K562 (cell line): ENCODE results near the gene CEP85L. TPM values are rescaled to one million over a fixed set of nuclear protein-coding genes. Genes with fewer than 3 reads are reported as not detected.
A peak's percentile ranks its signal among the peaks of the same experiment; 100 is the strongest.

ENCODE experiments used
- ATAC-seq: fragments of 200-7000 bp; cut with Tn5 transposase; 3 replicates; pipeline ENCODE4 v1.9.1; 2020; ENCODE audit warnings: moderate library complexity
- BruUV-seq: library from RNA; stranded (reverse); fragments of 400-500 nt; replicated peaks from 2 replicates; lab custom pipeline; 2021; lab: Mats Ljungman, UMichigan
- CTCF ChIA-PET: fragments of 300-600 bp; formaldehyde crosslinking; extraction: SDS; loops from one replicate; lab custom pipeline; 2021; ENCODE audit warnings: low intra/inter-chr PET ratio; lab: Yijun Ruan, JAX
- POLR2A ChIA-PET: fragments of 300-600, 350-650 bp; sonication (Branson Sonifier 250); formaldehyde crosslinking; extraction: SDS; loops from one replicate; lab custom pipeline; 2021; ENCODE audit warnings: antibody characterized with exemption, inconsistent platforms; lab: Yijun Ruan, JAX
- DNase-seq, 4 experiments: peaks; one replicate each; pipeline versions ENCODE4 v3.0.0 to v3.0.0-alpha.2; 2011 to 2018; ENCODE audit warnings: low spot score in 3 of 4, mixed read lengths in 3 of 4; ENCODE audit errors: extremely low read depth in 1 of 4
- FAIRE-seq: peaks from 2 replicates; lab custom pipeline; 2011; peaks lifted over from hg19 to GRCh38; lab: Jason Lieb, UNC
- H2AFZ ChIP-seq: 2 replicates; pipeline ENCODE4 v1.6.0; 2011; ENCODE audit warnings: low read depth, low read length, control low read depth, inconsistent platforms
- H3K27ac ChIP-seq: fragments of 200-600 bp; 3 replicates; pipeline ENCODE4 v1.8.0; 2011; ENCODE audit warnings: low read depth, mild to moderate bottlenecking, control low read depth, inconsistent platforms, low read length, moderate library complexity, mixed read lengths; ENCODE audit errors: extremely low read depth
- H3K27me3 ChIP-seq, 2 experiments: fragments of 300-600 bp in 1 of 2; 2 replicates in 1 of 2; 3 replicates in 1 of 2; pipeline versions ENCODE4 v1.6.0 to v1.8.0; 2011; ENCODE audit warnings: inconsistent platforms in 2 of 2, low read length in 2 of 2, mild to moderate bottlenecking in 1 of 2, mixed read lengths in 1 of 2, moderate library complexity in 1 of 2; ENCODE audit not compliant: control insufficient read depth in 2 of 2, insufficient read depth in 2 of 2
- H3K36me3 ChIP-seq: fragments of 300-600 bp; 3 replicates; pipeline ENCODE4 v1.8.0; 2011; ENCODE audit warnings: mild to moderate bottlenecking, low read length, inconsistent platforms; ENCODE audit not compliant: control insufficient read depth, insufficient read depth
- H3K4me1 ChIP-seq, 2 experiments: fragments of 200-600 bp in 1 of 2; replicated peaks in 1 of 2; 2 replicates in 1 of 2; 3 replicates in 1 of 2; pipeline versions ENCODE4 v1.5.1 to v1.8.0; 2011; ENCODE audit warnings: inconsistent platforms in 2 of 2, low read length in 2 of 2, mild to moderate bottlenecking in 1 of 2, mixed read lengths in 1 of 2, moderate library complexity in 1 of 2; ENCODE audit not compliant: control insufficient read depth in 2 of 2, insufficient read depth in 2 of 2
- H3K4me2 ChIP-seq: 2 replicates; pipeline ENCODE4 v1.6.1; 2011; ENCODE audit warnings: low read length, control low read depth, inconsistent platforms, mixed read lengths; ENCODE audit not compliant: insufficient read depth
- H3K4me3 ChIP-seq: fragments of 200-600 bp; sonication (generic), shearing (Covaris generic); 2 replicates; pipeline ENCODE4 v1.5.1; 2016; ENCODE audit warnings: control low read depth, inconsistent platforms
- H3K79me2 ChIP-seq: fragments of 200-600 bp; 3 replicates; pipeline ENCODE4 v1.8.0; 2011; ENCODE audit warnings: low read length, inconsistent platforms; ENCODE audit not compliant: control insufficient read depth, insufficient read depth
- H3K9ac ChIP-seq, 2 experiments: 2 replicates each; pipeline versions ENCODE4 v1.6.0 to v1.6.1; 2011; ENCODE audit warnings: low read depth in 2 of 2, low read length in 2 of 2, control low read depth in 1 of 2, inconsistent platforms in 1 of 2, mild to moderate bottlenecking in 1 of 2, mixed read lengths in 1 of 2; ENCODE audit not compliant: insufficient read depth in 1 of 2
- H3K9me1 ChIP-seq: one replicate; pipeline ENCODE4 v1.6.0; 2011; ENCODE audit warnings: inconsistent platforms, mild to moderate bottlenecking, low read length, moderate library complexity; ENCODE audit not compliant: control insufficient read depth, insufficient read depth
- H3K9me3 ChIP-seq: replicated peaks from 2 replicates; pipeline ENCODE4 v1.5.1; 2011; ENCODE audit warnings: low read depth, low read length, inconsistent platforms; ENCODE audit not compliant: control insufficient read depth, insufficient read depth
- H4K20me1 ChIP-seq: replicated peaks from 2 replicates; pipeline ENCODE4 v1.6.1; 2011; ENCODE audit warnings: low read length, inconsistent platforms, mixed read lengths; ENCODE audit not compliant: control insufficient read depth, insufficient read depth
- EP400 ChIP-seq: fragments of 450-650 bp; IDR thresholded peaks from 2 replicates; pipeline ENCODE4 v1.6.1; 2017; ENCODE audit warnings: antibody characterized with exemption, mild to moderate bottlenecking, moderate library complexity
- EWSR1 ChIP-seq: fragments of 450-650 bp; IDR thresholded peaks from 2 replicates; pipeline ENCODE4 v1.6.1; 2018; ENCODE audit warnings: borderline replicate concordance, mild to moderate bottlenecking, low read depth, moderate library complexity; ENCODE audit not compliant: partially characterized antibody
- FOXM1 ChIP-seq, 2 experiments: fragments of 450-650 bp in 1 of 2; sonication (generic) in 1 of 2; formaldehyde crosslinking in 1 of 2; IDR thresholded peaks; 2 replicates each; pipeline versions ENCODE4 v1.6.1 to v1.9.0; 2017 to 2022; ENCODE audit warnings: low read depth in 2 of 2, mild to moderate bottlenecking in 2 of 2, missing genetic modification reagents in 1 of 2, moderate library complexity in 1 of 2
- GTF2A2 ChIP-seq: IDR thresholded peaks from 2 replicates; pipeline ENCODE4 v1.6.1; 2016; ENCODE audit warnings: mild to moderate bottlenecking, missing genetic modification characterization, missing compliant biosample characterization
- MEIS2 ChIP-seq: fragments of 450-650 bp; IDR thresholded peaks from 2 replicates; pipeline ENCODE4 v1.6.1; 2014; ENCODE audit warnings: mild to moderate bottlenecking; ENCODE audit not compliant: partially characterized antibody
- NCOA4 ChIP-seq: fragments of 450-650 bp; IDR thresholded peaks from 2 replicates; pipeline ENCODE4 v1.6.1; 2018; ENCODE audit warnings: mild to moderate bottlenecking; ENCODE audit not compliant: partially characterized antibody
- PBX2 ChIP-seq, 2 experiments: IDR thresholded peaks in 1 of 2; conservative IDR thresholded peaks in 1 of 2; 2 replicates each; pipeline ENCODE4 v1.6.1; 2016; ENCODE audit warnings: low read depth in 2 of 2, mild to moderate bottlenecking in 1 of 2, missing compliant biosample characterization in 1 of 2, missing genetic modification characterization in 1 of 2, moderate library complexity in 1 of 2
- RBM15 ChIP-seq: fragments of 200-400 bp; formaldehyde crosslinking; IDR thresholded peaks from 2 replicates; pipeline ENCODE4 v1.6.1; 2018; ENCODE audit warnings: mild to moderate bottlenecking, low read length, moderate library complexity; ENCODE audit not compliant: insufficient read depth
- RCOR1 ChIP-seq, 2 experiments: IDR thresholded peaks; 2 replicates each; pipeline ENCODE4 v1.6.1; 2012; ENCODE audit warnings: low read depth in 2 of 2, low read length in 2 of 2, borderline replicate concordance in 1 of 2, improper control_type of control experiment in 1 of 2
- SAP30 ChIP-seq: fragments of 200-600 bp; sonication (generic); IDR thresholded peaks from 2 replicates; pipeline ENCODE4 v1.6.1; 2012; ENCODE audit warnings: borderline replicate concordance, low read depth, mild to moderate bottlenecking, moderate library complexity, low read length, control low read depth, inconsistent platforms; ENCODE audit not compliant: insufficient read depth, poor library complexity, severe bottlenecking
- SOX6 ChIP-seq: fragments of 450-650 bp; IDR thresholded peaks from 2 replicates; pipeline ENCODE4 v1.6.1; 2014; ENCODE audit warnings: mild to moderate bottlenecking
- STAT6 ChIP-seq: sonication (generic); formaldehyde crosslinking; IDR thresholded peaks from 2 replicates; pipeline ENCODE4 v1.8.1; 2023; ENCODE audit warnings: mild to moderate bottlenecking, missing genetic modification reagents
- WGBS: fragments of 100-300 bp; shearing (Covaris generic); methylation state at CpG from one replicate; pipeline ENCODE4 v1.1.6; 2016; ENCODE audit warnings: low coverage, mixed read lengths; ENCODE audit not compliant: insufficient coverage; ENCODE audit errors: missing lambda C conversion rate; 5-methylcytosine and 5-hydroxymethylcytosine counted together
- in situ Hi-C: fragments of 300-500 bp; cut with MboI; formaldehyde crosslinking; loops from 4 replicates; pipeline ENCODE4 v1.15.0; 2018; ENCODE audit warnings: inconsistent platforms, mixed read lengths
- intact Hi-C: fragments of 100-400 bp; cut with micrococcal nuclease; formaldehyde crosslinking; loops from 2 replicates; pipeline ENCODE4 v1.14.2; 2022
- polyA plus RNA-seq, 8 experiments: library from polyadenylated mRNA; depleted of rRNA in 4 of 8; stranded (reverse) in 5 of 8; unstranded in 3 of 8; fragments of >200 nt; fragmentation: Nextera tagmentation in 2 of 8; fragmentation: Illumina TruSeq in 1 of 8; extraction: Ambion mirVana in 2 of 8; extraction: Trizol in 1 of 8; gene quantifications; 2 replicates each; pipeline versions ENCODE4 v1.2.1 to v1.2.3, GENCODE V29; 2011 to 2014; ENCODE audit warnings: inconsistent platforms in 1 of 8, missing spikeins in 1 of 8
- total RNA-seq, 7 experiments: library from RNA; depleted of rRNA in 6 of 7; stranded (reverse); fragments of >200 nt in 6 of 7; fragmentation: Illumina TruSeq in 2 of 7; extraction: Trizol in 2 of 7; gene quantifications; 2 replicates each; pipeline versions ENCODE4 v1.2.1 to v1.2.3, GENCODE V29; 2011 to 2021; ENCODE audit warnings: low replicate concordance in 1 of 7

Gene CEP85L
- total and polyA plus RNA-seq, 9 of the 15 experiments (the other 6 are each of a cell fraction or from before 2014, with no cell fraction given) = 4.5 to 15.8 (median 8.3) TPM

GRCh38 chr6:118617417-118617816, 34.0 kb downstream of the CEP85L start:
- intact Hi-C loops = loop anchor here (5.0 kb wide), 1 partner anchor 185 kb away; no protein-coding TSS in a partner anchor
- TF ChIP-seq SAP30 = no peak
- no peak for TF ChIP-seq RCOR1 (IDR thresholded peaks at IDR 0.05; ENCODE audit: borderline replicate concordance in 1 of 2, low read depth in 2 of 2, low read length in 2 of 2)
- TF ChIP-seq EP400 = no peak
- TF ChIP-seq FOXM1 (IDR thresholded peaks at IDR 0.05; ENCODE audit: low read depth) = no peak
- no peak for TF ChIP-seq FOXM1 (CRISPR knock-in tag; IDR thresholded peaks at IDR 0.05; ENCODE audit: low read depth)
- no peak for TF ChIP-seq GTF2A2 (tag)
- TF ChIP-seq EWSR1 = no peak
- no peak for TF ChIP-seq STAT6 (CRISPR knock-in tag)
- TF ChIP-seq RBM15 = no peak
- no peak for TF ChIP-seq NCOA4
- TF ChIP-seq PBX2 (CRISPR knock-in tag; IDR thresholded peaks at IDR 0.05; ENCODE audit: low read depth) = no peak
- peak; percentile 82 for TF ChIP-seq PBX2 (tag; conservative IDR thresholded peaks at IDR 0.05; ENCODE audit: low read depth)
- TF ChIP-seq MEIS2 = peak; percentile 87
- TF ChIP-seq SOX6 = peak; percentile 46; the same call in 1 of the 2 replicates

More at GRCh38 chr6:118617417-118617816, 34.0 kb downstream of the CEP85L start:
- Histone ChIP-seq H3K9ac (no peak overlapping the region), H3K9me1 (no peaks in the 10 kb centered on the region), H3K27me3 (no peaks in the 10 kb centered on the region), H3K79me2 (peaks cover 5% of the 10 kb centered on the region), H3K36me3 (peaks cover 4% of the 10 kb centered on the region; the same call in 1 of the 3 replicates), H2AFZ (no peak overlapping the region), H3K4me2 (no peak overlapping the region), H4K20me1 (0 out of 2 replicates have a peak, but pooled peaks cover 6% of the 10 kb centered on the region), H3K27ac (no peak overlapping the region), H3K9me3 (no peaks in the 10 kb centered on the region; the same call in 1 of the 2 replicates), H3K4me3 (no peak overlapping the region), H3K4me1 (peaks cover 0 to 7% of the 10 kb centered on the region in 2 experiments; a peak in 3 of 5 replicates)
- BruUV-seq = no TSS peak
- in situ Hi-C loops = loop anchor here (10.0 kb wide), 1 partner anchor 333 kb away; no protein-coding TSS in a partner anchor
- WGBS = 59% methylated on average over 11 of the region's 11 CpGs
- no peak for DNase-seq
- no peak for FAIRE-seq
- no peak for ATAC-seq
- POLR2A ChIA-PET = interaction anchor here (0.8 to 1.4 kb wide), 4 partner anchors 8 to 22 kb away, joined by 3 to 5 read pairs (median 4); no protein-coding TSS in a partner anchor
- CTCF ChIA-PET = no interaction called here
